ENCODE measurements around the gene BATF2. TPM values are rescaled to one million over a fixed set of nuclear protein-coding genes. Genes with fewer than 3 reads are reported as not detected.

Gene BATF2
- total and polyA plus RNA-seq, 2 donors (not counting 3 experiments of a cell fraction or from before 2014, with no cell fraction given), result 0.75 TPM

- BruUV-seq (replicated peaks), result no TSS peak
- Histone ChIP-seq H3K9me1 (replicated peaks; ENCODE audit: control insufficient read depth, extremely low read depth, insufficient read depth, low read length) (no peaks in the 10 kb centered on the region), H3K9ac (replicated peaks; ENCODE audit: extremely low read depth, insufficient read depth, low read length) (no peak overlapping the region), H3K4me2 (ENCODE audit: insufficient read depth, low read length) (no peak overlapping the region), H3K27me3 (ENCODE audit: control insufficient read depth in 2 of 2, insufficient read depth in 2 of 2, low read length in 2 of 2) (no peaks in the 10 kb centered on the region), H3K4me3 (replicated peaks in 1 of 3; ENCODE audit: insufficient read depth in 1 of 3, low read depth in 1 of 3, low read length in 3 of 3) (no peak overlapping the region), H2AFZ (ENCODE audit: low read depth, low read length) (no peak overlapping the region), H3K4me1 (ENCODE audit: control insufficient read depth, extremely low read depth, insufficient read depth, low read length) (peaks cover 14% of the 10 kb centered on the region), H3K36me3 (ENCODE audit: control insufficient read depth in 2 of 2, extremely low read depth in 1 of 2, insufficient read depth in 2 of 2, low read length in 2 of 2) (no peaks in the 10 kb centered on the region), H3K79me2 (ENCODE audit: control insufficient read depth, insufficient read depth, low read length) (no peaks in the 10 kb centered on the region), H3K9me3 (replicated peaks; ENCODE audit: control insufficient read depth, insufficient read depth, low read length) (no peaks in the 10 kb centered on the region), H3K27ac (ENCODE audit: insufficient read depth, low read depth, low read length) (no peak overlapping the region), H4K20me1 (replicated peaks; ENCODE audit: control insufficient read depth, extremely low read depth, insufficient read depth, low read length) (no peaks in the 10 kb centered on the region)
- dilution Hi-C loops (cut with MboI; ENCODE audit: extremely low pct_ligation_motif_present, low sequenced_read_pairs), result no loop called here
- ChIA-PET POLR2A (no interaction called here), CTCF (no interaction called here)
- DNase-seq (ENCODE audit: low read depth, low spot score) (no peak), FAIRE-seq (no peak)
- intact Hi-C loops (cut with micrococcal nuclease), result no loop called here
- TF ChIP-seq JUN (IDR thresholded peaks at IDR 0.05; ENCODE audit: borderline replicate concordance, insufficient read depth, insufficient read length, low read depth), result no peak
- TF ChIP-seq EZH2 (IDR thresholded peaks at IDR 0.05; ENCODE audit: borderline replicate concordance, low read depth, low read length, severe bottlenecking), result no peak
- no peak for TF ChIP-seq CTCF (IDR thresholded peaks at IDR 0.05; ENCODE audit: extremely low read depth in 1 of 2, insufficient read depth in 1 of 2, low read depth in 1 of 2, low read length in 2 of 2)
- TF ChIP-seq FOS (IDR thresholded peaks at IDR 0.05; ENCODE audit: borderline replicate concordance, insufficient read depth, low read length), result no peak
- TF ChIP-seq MYC (IDR thresholded peaks at IDR 0.05; ENCODE audit: low read depth, low read length), result no peak
- TF ChIP-seq, protein P1, sequence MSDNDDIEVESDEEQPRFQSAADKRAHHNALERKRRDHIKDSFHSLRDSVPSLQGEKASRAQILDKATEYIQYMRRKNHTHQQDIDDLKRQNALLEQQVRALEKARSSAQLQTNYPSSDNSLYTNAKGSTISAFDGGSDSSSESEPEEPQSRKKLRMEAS (IDR thresholded peaks at IDR 0.05; ENCODE audit: insufficient read depth, insufficient read length), result no peak
- no peak for TF ChIP-seq POLR2AphosphoS5 (IDR thresholded peaks at IDR 0.05; ENCODE audit: insufficient read depth, low read depth, low read length)
- TF ChIP-seq GATA2 (IDR thresholded peaks at IDR 0.05; ENCODE audit: insufficient read depth, insufficient read length, low read depth, low read length), result no peak
- TF ChIP-seq POLR2A (IDR thresholded peaks at IDR 0.05; ENCODE audit: low read depth, low read length), result no peak
Observed at GRCh38 chr11:64994318-64994717, 2.5 kb downstream of the BATF2 start.
